Mesenchymal stem cell (in vitro differentiated cells and primary cell): Measurements from ENCODE around the gene GSN.

ENCODE experiments used
- DNase-seq: peaks from one replicate; pipeline ENCODE4 v3.0.0-alpha.2; 2013
- H2AFZ ChIP-seq: one replicate; pipeline ENCODE4 v1.6.1; 2013; ENCODE audit warnings: low read depth, mild to moderate bottlenecking, control low read depth, inconsistent platforms, low read length, moderate library complexity
- H2AK5ac ChIP-seq: 2 replicates; pipeline ENCODE4 v1.6.1; 2013; ENCODE audit warnings: low read length, moderate library complexity, mild to moderate bottlenecking, inconsistent platforms; ENCODE audit not compliant: severe bottlenecking
- H2BK120ac ChIP-seq: one replicate; pipeline ENCODE4 v1.6.1; 2013; ENCODE audit warnings: low read depth, mild to moderate bottlenecking, inconsistent platforms, low read length, moderate library complexity
- H2BK12ac ChIP-seq, 2 experiments: one replicate each; pipeline ENCODE4 v1.6.1; 2013; ENCODE audit warnings: inconsistent platforms in 2 of 2, low read length in 2 of 2, mild to moderate bottlenecking in 2 of 2, moderate library complexity in 2 of 2, control low read depth in 1 of 2
- H2BK15ac ChIP-seq: one replicate; pipeline ENCODE4 v1.6.1; 2013; ENCODE audit warnings: mild to moderate bottlenecking, low read depth, inconsistent platforms; ENCODE audit not compliant: poor library complexity, severe bottlenecking
- H2BK5ac ChIP-seq: 2 replicates; pipeline ENCODE4 v1.6.1; 2013; ENCODE audit warnings: low read depth, mild to moderate bottlenecking, low read length, control low read depth, inconsistent platforms; ENCODE audit not compliant: poor library complexity, severe bottlenecking
- H3K14ac ChIP-seq, 2 experiments: one replicate each; pipeline ENCODE4 v1.6.1; 2013; ENCODE audit warnings: inconsistent platforms in 2 of 2, low read length in 2 of 2, control low read depth in 1 of 2, mild to moderate bottlenecking in 1 of 2, moderate library complexity in 1 of 2
- H3K18ac ChIP-seq, 2 experiments: one replicate each; pipeline ENCODE4 v1.6.1; 2013; ENCODE audit warnings: inconsistent platforms in 2 of 2, low read length in 2 of 2, control low read depth in 1 of 2, low read depth in 1 of 2, mild to moderate bottlenecking in 1 of 2
- H3K23ac ChIP-seq, 2 experiments: one replicate each; pipeline ENCODE4 v1.6.1; 2013; ENCODE audit warnings: inconsistent platforms in 2 of 2, low read length in 2 of 2, mild to moderate bottlenecking in 2 of 2, moderate library complexity in 2 of 2, control low read depth in 1 of 2
- H3K27ac ChIP-seq: 2 replicates; pipeline ENCODE4 v1.5.1; 2013; ENCODE audit warnings: mild to moderate bottlenecking, moderate library complexity, low read length, control low read depth, inconsistent platforms; ENCODE audit not compliant: poor library complexity, severe bottlenecking
- H3K27me3 ChIP-seq, 2 experiments: 2 replicates each; pipeline versions ENCODE4 v1.6.1 to v1.7.0; 2013; ENCODE audit warnings: low read length in 2 of 2, mild to moderate bottlenecking in 2 of 2, moderate library complexity in 2 of 2, control low read depth in 1 of 2, inconsistent platforms in 1 of 2; ENCODE audit not compliant: control insufficient read depth in 1 of 2, insufficient read depth in 1 of 2
- H3K36me3 ChIP-seq, 2 experiments: 2 replicates each; pipeline versions ENCODE4 v1.6.1 to v1.7.0; 2013; ENCODE audit warnings: low read length in 2 of 2, control low read depth in 1 of 2, inconsistent platforms in 1 of 2, low read depth in 1 of 2, mild to moderate bottlenecking in 1 of 2; ENCODE audit not compliant: insufficient read depth in 2 of 2, control insufficient read depth in 1 of 2
- H3K4ac ChIP-seq, 2 experiments: one replicate each; pipeline ENCODE4 v1.6.1; 2013; ENCODE audit warnings: inconsistent platforms in 2 of 2, low read length in 2 of 2, mild to moderate bottlenecking in 2 of 2, moderate library complexity in 2 of 2, control low read depth in 1 of 2, low read depth in 1 of 2
- H3K4me1 ChIP-seq: 2 replicates; pipeline ENCODE4 v1.6.1; 2013; ENCODE audit warnings: low read depth, low read length, control low read depth; ENCODE audit not compliant: control insufficient read depth, insufficient read depth
- H3K4me2 ChIP-seq: 2 replicates; pipeline ENCODE4 v1.6.1; 2013; ENCODE audit warnings: low read length, mild to moderate bottlenecking, inconsistent platforms; ENCODE audit not compliant: poor library complexity, severe bottlenecking
- H3K4me3 ChIP-seq, 2 experiments: 2 replicates each; pipeline versions ENCODE4 v1.5.1 to v1.7.0; 2013; ENCODE audit warnings: low read length in 2 of 2, mild to moderate bottlenecking in 2 of 2, control low read depth in 1 of 2, low read depth in 1 of 2; ENCODE audit not compliant: insufficient read depth in 1 of 2
- H3K79me1 ChIP-seq: replicated peaks from 2 replicates; pipeline ENCODE4 v1.6.1; 2013; ENCODE audit warnings: mild to moderate bottlenecking, control low read depth, low read length, inconsistent platforms; ENCODE audit not compliant: poor library complexity, severe bottlenecking
- H3K9ac ChIP-seq: 2 replicates; pipeline ENCODE4 v1.7.0; 2013; ENCODE audit warnings: mild to moderate bottlenecking, low read length, moderate library complexity
- H3K9me3 ChIP-seq: 2 replicates; pipeline ENCODE4 v1.7.0; 2013; ENCODE audit warnings: mild to moderate bottlenecking, low read length; ENCODE audit not compliant: control insufficient read depth
- H4K8ac ChIP-seq: one replicate; pipeline ENCODE4 v1.6.1; 2013; ENCODE audit warnings: inconsistent platforms, mild to moderate bottlenecking, low read length, moderate library complexity
- H4K91ac ChIP-seq: one replicate; pipeline ENCODE4 v1.6.1; 2013; ENCODE audit warnings: mild to moderate bottlenecking, low read length, inconsistent platforms
- WGBS: methylation state at CpG from one replicate; pipeline ENCODE4 v1.1.7; 2013; ENCODE audit warnings: mixed read lengths; 5-methylcytosine and 5-hydroxymethylcytosine counted together

The GSN gene

GRCh38 chr9:121368745-121369144 lies 100.8 kb downstream of the GSN start:
- H2BK12ac ChIP-seq = no peak overlapping the region
- H2AK5ac ChIP-seq = no peak overlapping the region
- H3K4me1 ChIP-seq = peaks cover 8% of the 10 kb centered on the region
- no peak overlapping the region for H3K23ac ChIP-seq
- peak overlapping the region in 1 of 2 experiments; percentile 85 for H3K4me3 ChIP-seq
- DNase-seq = peak; percentile 27
- H4K91ac ChIP-seq = no peak overlapping the region
- H3K14ac ChIP-seq = no peak overlapping the region
- no peak overlapping the region for H2BK5ac ChIP-seq
- peaks cover 0 to 12% of the 10 kb centered on the region in 2 experiments for H3K36me3 ChIP-seq
- H3K27me3 ChIP-seq = no peaks in the 10 kb centered on the region
- H2BK120ac ChIP-seq = no peak overlapping the region
- H2BK15ac ChIP-seq = no peak overlapping the region
- no peak overlapping the region for H2AFZ ChIP-seq
- H4K8ac ChIP-seq = no peak overlapping the region
- peak overlapping the region; percentile 95 for H3K9ac ChIP-seq
- H3K9me3 ChIP-seq = no peaks in the 10 kb centered on the region
- H3K4ac ChIP-seq = peak overlapping the region in 1 of 2 experiments; percentile 20
- no peak overlapping the region for H3K27ac ChIP-seq
- H3K79me1 ChIP-seq = no peaks in the 10 kb centered on the region
- H3K18ac ChIP-seq = no peak overlapping the region
- 91% methylated on average over 5 of the region's 8 CpGs for WGBS
- no peak overlapping the region for H3K4me2 ChIP-seq

GRCh38 chr9:121369595-121370265 lies 101.8 kb downstream of the GSN start, which contains the start of gene STOM:
TSS of gene STOM (minus strand) at chr9:121370250. CDS start at chr9:121370187, 63 bp downstream.
- peak within 1 kb of the TSS; percentile 76 to 85 for H3K4ac ChIP-seq

GRCh38 chr9:121371495-121372061 lies 103.6 kb downstream of the GSN start:
- Histone ChIP-seq H3K18ac (peak overlapping the region in 1 of 2 experiments; percentile 46), H3K27me3 (no peaks in the 10 kb centered on the region), H3K4ac (no peak overlapping the region), H3K4me2 (no peak overlapping the region), H3K79me1 (no peaks in the 10 kb centered on the region), H4K8ac (no peak overlapping the region), H4K91ac (no peak overlapping the region), H3K4me1 (peaks cover 8% of the 10 kb centered on the region), H3K23ac (no peak overlapping the region), H2BK120ac (no peak overlapping the region), H2AFZ (no peak overlapping the region), H2BK12ac (peak overlapping the region; percentile 24 to 28), H3K4me3 (no peak overlapping the region), H2BK15ac (no peak overlapping the region), H3K14ac (no peak overlapping the region), H3K36me3 (peaks cover 0 to 2% of the 10 kb centered on the region in 2 experiments), H2BK5ac (no peak overlapping the region), H3K9ac (no peak overlapping the region), H2AK5ac (no peak overlapping the region), H3K9me3 (no peaks in the 10 kb centered on the region), H3K27ac (no peak overlapping the region)
- DNase-seq = no peak
- WGBS = 78% methylated on average over 4 of the region's 4 CpGs

More at GRCh38 chr9:121369595-121370265, 101.8 kb downstream of the GSN start, which contains the start of gene STOM:
- Histone ChIP-seq H4K8ac (peak within 1 kb of the TSS; percentile 90), H2BK15ac (peak within 1 kb of the TSS; percentile 39), H2BK12ac (peak within 1 kb of the TSS; percentile 76 to 96), H2AK5ac (no peak within 1 kb of the TSS), H3K27me3 (no peaks in the 10 kb centered on the region), H2BK120ac (peak within 1 kb of the TSS; percentile 94), H2BK5ac (no peak within 1 kb of the TSS), H3K14ac (peak within 1 kb of the TSS in 1 of 2 experiments; percentile 94), H3K23ac (peak within 1 kb of the TSS in 1 of 2 experiments; percentile 95), H4K91ac (peak within 1 kb of the TSS; percentile 87), H3K18ac (peak within 1 kb of the TSS; percentile 79 to 91), H3K4me1 (peaks cover 8% of the 10 kb centered on the region), H3K9ac (peak within 1 kb of the TSS; percentile 95), H3K27ac (no peak within 1 kb of the TSS), H3K79me1 (no peaks in the 10 kb centered on the region), H3K4me3 (peak within 1 kb of the TSS; percentile 60 to 85), H3K36me3 (peaks cover 0 to 12% of the 10 kb centered on the region in 2 experiments), H3K9me3 (no peaks in the 10 kb centered on the region), H3K4me2 (peak within 1 kb of the TSS; percentile 52), H2AFZ (peak within 1 kb of the TSS; percentile 42)
- DNase-seq = peak; percentile 84
- WGBS = 2% methylated on average over 50 of the region's 52 CpGs
